Activated naive CD8-positive, alpha-beta T cell (primary cell): ENCODE measurements around the gene GPBAR1.
"Not testable (repeated sequence)": the region's sequence is repeated elsewhere in the genome, so short reads cannot be mapped to it uniquely, and the experiment has no call there.

Experiments
- H3K27ac Mint-ChIP-seq: one replicate; pipeline ENCODE4 v1.8.0; 2021; ENCODE audit warnings: mixed read lengths
- H3K27me3 Mint-ChIP-seq: one replicate; pipeline ENCODE4 v1.8.0; 2021; ENCODE audit warnings: mixed read lengths
- H3K36me3 Mint-ChIP-seq: one replicate; pipeline ENCODE4 v1.8.0; 2021; ENCODE audit warnings: mixed read lengths
- H3K4me1 Mint-ChIP-seq: one replicate; pipeline ENCODE4 v1.8.0; 2021; ENCODE audit warnings: low read depth, mixed read lengths
- H3K4me3 Mint-ChIP-seq: one replicate; pipeline ENCODE4 v1.8.0; 2021; ENCODE audit warnings: mild to moderate bottlenecking, mixed read lengths
- H3K9me3 Mint-ChIP-seq: one replicate; pipeline ENCODE4 v1.8.0; 2021; ENCODE audit warnings: low read depth, mixed read lengths

GPBAR1 gene

DNA sequence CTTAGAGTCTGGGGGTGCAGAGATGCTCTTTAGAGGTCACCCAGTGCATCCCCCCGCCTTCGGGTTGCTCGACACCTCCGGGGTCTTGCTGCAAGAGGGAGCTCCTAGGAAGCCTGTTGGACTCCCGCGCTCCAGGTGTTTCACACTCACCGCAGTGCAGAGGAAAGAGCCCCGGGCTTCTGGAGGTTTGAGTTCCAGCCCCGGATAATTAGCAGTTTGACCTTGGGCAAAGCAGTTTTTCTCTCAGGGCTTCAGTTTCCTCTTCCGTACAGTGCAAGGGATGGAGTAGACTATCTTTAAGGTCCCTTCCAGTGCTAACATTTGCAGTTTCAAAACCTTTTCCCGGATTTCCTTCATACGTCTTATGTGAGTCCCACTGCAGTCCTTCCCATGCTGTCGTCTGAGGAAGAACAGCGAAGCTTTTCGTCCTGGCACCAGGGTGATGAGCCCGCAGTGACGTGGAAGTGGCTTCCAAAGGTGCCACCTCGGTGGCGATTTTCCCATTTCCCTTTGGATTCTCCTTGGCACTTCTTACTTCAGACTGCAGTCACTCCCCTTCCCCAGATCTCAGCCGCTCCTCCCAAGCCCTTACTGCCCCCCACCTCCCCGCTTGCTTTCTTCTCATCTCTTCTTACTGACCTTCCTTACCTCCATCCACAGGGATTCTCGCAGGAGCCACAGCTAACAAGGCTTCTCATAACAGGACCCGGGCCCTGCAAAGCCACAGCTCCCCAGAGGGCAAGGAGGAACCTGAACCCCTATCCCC is 10.1 kb downstream of the GPBAR1 start:
- H3K4me3 Mint-ChIP-seq: peak overlapping the region; percentile 95
- H3K27me3 Mint-ChIP-seq: no peaks in the 10 kb centered on the region
- no peaks in the 10 kb centered on the region for H3K9me3 Mint-ChIP-seq
- H3K27ac Mint-ChIP-seq: peak overlapping the region; percentile 90
- peaks cover 6% of the 10 kb centered on the region for H3K36me3 Mint-ChIP-seq
- H3K4me1 Mint-ChIP-seq: peaks cover 44% of the 10 kb centered on the region

DNA sequence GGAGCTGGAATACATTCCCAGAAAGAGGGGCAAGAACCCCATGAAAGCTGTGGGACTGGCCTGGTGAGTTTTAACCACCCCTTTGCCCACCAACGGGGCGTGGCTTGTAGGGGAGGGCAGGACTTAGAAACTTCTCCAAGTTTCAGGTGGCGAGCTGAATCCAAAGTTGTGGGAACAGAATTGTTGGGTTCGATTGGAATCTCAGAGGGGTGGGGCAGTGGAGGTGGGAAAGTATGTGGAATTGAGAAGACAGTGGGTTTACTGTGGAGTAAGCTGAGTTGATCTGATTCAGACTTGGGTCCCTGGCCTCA is 10.6 kb downstream of the GPBAR1 start:
- Mint-ChIP-seq H3K27ac (peak overlapping the region; percentile 11), H3K4me3 (peak overlapping the region; percentile 95), H3K9me3 (no peaks in the 10 kb centered on the region), H3K27me3 (no peaks in the 10 kb centered on the region), H3K36me3 (peaks cover 6% of the 10 kb centered on the region), H3K4me1 (peaks cover 43% of the 10 kb centered on the region)

DNA sequence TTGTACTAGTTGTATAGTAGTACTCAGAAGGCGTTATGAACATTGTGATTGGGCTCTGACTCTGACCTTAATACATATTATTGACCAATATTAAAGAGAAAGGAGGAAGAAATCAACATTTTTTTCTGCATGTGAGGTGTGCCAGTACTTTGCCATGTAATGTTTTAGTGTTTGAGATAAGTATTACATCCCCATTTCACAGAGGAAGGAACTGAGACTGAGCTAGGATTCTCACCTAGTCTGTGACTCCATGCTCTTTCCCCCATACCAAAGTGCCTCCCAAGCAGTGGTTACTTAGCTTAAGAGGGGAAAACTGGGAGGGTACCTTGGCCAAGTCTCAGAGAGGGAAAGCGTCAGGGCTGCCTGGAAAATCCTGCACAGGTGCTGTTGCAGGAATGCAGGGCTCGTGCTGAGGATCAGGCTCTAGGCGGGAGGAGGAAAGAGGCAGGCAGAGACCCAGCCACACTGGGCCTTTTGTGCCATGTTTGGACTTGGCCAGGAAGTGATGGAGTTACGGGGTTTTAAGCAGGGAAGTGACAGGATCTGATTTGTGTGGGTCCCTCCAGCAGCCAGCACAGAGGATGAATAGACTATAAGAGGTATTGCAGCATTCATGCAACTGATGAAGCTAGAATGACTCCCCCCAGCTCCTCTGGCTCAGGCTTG is 11.2 kb downstream of the GPBAR1 start:
- Mint-ChIP-seq H3K27me3 (no peaks in the 10 kb centered on the region), H3K36me3 (peaks cover 6% of the 10 kb centered on the region), H3K9me3 (no peaks in the 10 kb centered on the region), H3K4me1 (peaks cover 43% of the 10 kb centered on the region), H3K27ac (peak overlapping the region; percentile 11), H3K4me3 (peak overlapping the region; percentile 95)

DNA sequence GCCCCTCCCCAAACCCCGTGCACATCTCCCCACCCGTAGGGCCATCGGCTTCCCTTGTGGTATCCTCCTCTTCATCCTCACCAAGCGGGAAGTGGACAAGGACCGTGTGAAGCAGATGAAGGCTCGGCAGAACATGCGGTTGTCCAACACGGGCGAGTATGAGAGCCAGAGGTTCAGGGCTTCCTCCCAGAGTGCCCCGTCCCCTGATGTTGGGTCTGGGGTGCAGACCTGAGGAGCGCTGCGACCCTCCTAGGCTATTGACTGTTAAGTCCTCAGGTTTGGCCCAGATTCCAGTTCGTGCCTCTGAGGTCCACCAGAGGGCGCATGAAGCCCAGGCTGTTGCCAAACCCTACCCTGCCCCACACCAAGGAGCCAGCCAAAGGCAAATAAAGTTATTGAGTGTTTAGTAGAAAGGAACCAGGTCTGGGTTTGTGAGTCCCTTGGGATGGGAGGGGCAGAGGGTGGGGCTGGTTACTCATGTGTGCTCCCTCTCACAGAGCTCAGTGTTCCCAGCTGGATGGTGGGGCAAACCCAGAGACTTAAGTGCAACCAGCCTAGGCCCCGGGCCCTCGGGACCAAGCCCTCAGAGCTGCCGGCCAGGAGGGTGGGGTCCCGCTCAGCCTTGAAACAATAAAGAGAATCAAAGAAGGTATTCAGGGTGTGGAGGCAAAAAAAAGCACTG is 11.9 kb downstream of the GPBAR1 start:
- Mint-ChIP-seq H3K4me1 (peaks cover 36% of the 10 kb centered on the region), H3K27me3 (no peaks in the 10 kb centered on the region), H3K36me3 (peaks cover 4% of the 10 kb centered on the region), H3K27ac (peak overlapping the region; percentile 28), H3K9me3 (no peaks in the 10 kb centered on the region), H3K4me3 (no peak overlapping the region)

DNA sequence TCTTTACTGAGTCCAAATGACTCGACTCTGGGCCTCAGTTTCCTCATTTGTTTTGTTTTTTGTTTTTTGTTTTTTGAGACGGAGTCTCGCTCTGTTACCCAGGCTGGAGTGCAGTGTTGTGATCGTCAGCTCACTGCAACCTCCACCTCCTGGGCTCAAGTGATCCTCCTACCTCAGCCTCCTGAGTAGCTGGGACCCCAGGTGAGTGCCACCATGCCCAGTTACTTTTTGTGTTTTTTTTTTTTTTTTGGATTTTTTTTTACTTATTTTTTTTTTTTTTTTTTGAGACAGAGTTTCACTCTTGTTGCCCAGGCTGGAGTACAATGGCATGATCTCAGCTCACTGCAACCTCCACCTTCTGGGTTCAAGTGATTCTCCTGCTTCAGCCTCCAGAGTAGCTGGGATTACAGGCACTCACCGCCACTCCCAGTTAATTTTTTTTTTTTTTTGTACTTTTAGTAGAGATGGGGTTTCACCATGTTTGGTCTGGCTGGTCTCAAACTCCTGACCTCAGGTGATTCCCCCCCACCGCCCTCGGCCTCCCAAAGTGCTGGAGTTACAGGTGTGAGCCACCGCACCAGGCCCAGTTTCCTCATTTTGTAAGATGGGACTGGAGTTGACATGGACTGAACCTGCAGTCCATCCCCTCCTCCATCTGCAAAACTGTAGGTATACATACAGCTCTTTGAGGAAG is 12.5 kb downstream of the GPBAR1 start:
- H3K27me3 Mint-ChIP-seq, H3K9me3 Mint-ChIP-seq, H3K36me3 Mint-ChIP-seq, H3K4me3 Mint-ChIP-seq: not testable (repeated sequence)
- Mint-ChIP-seq H3K4me1 (peaks cover 36% of the 10 kb centered on the region), H3K27ac (peak overlapping the region; percentile 34)

DNA sequence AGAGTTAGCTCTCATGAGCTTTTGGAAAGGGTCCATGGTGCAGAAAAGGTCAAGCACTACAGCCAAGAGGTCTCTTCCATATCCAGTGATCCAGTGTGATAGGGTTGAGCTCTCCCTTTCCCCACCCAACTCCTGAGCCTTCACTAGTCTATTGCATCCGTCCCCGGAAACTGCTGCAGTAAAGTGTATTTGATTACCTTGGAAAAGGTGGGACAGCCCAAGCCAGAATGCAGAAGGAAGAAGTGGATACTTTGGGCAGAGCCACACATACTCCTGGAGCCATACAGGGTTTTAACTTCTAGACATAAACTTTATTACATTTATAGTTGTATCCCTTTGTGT is 13.1 kb downstream of the GPBAR1 start:
- Mint-ChIP-seq H3K36me3 (peaks cover 4% of the 10 kb centered on the region), H3K4me1 (peaks cover 35% of the 10 kb centered on the region), H3K27ac (peak overlapping the region; percentile 34), H3K27me3 (no peaks in the 10 kb centered on the region), H3K9me3 (no peaks in the 10 kb centered on the region), H3K4me3 (no peak overlapping the region)

DNA sequence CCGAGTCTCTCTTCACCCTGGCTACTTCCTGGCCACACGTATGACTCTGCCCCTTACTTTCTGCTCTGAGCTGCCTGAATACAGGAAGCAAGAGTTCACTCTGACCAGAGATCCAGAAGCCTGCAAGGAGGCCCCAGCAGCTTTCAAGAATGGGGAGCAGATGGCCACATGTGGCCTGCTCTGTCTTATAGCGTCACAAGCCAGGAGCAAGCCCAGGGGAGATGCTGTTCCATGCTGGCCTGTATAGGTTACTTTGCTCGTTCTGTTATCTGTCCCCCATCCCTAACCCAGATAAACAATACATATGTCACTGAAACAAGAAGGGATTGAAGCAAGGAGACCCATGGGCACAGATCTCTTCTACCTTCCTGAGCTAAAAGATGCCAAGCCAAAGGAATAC is 13.8 kb downstream of the GPBAR1 start:
- Mint-ChIP-seq H3K27ac (peak overlapping the region; percentile 34), H3K9me3 (no peaks in the 10 kb centered on the region), H3K27me3 (no peaks in the 10 kb centered on the region), H3K4me1 (peaks cover 30% of the 10 kb centered on the region), H3K4me3 (no peak overlapping the region), H3K36me3 (no peaks in the 10 kb centered on the region)

DNA sequence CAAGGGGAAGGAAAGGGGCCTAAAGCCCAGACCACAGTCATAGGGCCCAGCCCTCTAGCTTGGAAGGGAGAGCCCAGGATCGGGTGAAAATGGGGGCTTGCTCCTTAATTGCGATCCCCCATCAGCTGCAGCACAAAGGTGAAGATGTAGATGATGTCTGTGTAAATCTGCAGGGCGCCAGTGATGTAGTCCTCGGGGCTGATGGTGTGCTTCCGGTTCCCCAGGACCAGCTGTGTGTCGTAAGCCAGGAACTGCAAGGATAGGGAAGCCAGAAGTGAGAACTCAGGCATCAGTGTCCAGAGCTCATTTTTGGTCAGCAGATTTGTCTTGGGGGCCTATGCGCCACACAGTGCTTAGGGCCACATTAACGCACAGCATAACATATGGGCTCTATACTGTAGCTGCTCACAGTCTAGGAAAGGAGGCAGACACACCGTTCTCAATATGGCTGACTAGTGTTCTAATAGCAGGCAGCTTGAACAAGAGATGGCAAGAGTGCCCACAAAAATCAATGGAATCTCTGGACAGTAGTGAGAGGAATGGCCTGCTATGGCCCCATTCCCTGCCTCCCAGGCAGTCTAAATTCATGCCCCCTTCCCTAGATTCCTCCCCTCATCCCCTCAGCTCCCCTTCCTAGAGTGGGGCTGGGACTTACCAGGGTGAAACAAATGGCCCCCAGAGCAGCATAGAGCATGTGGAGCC is 14.7 kb downstream of the GPBAR1 start:
- H3K4me3 Mint-ChIP-seq: no peak overlapping the region
- H3K27me3 Mint-ChIP-seq: no peaks in the 10 kb centered on the region
- H3K27ac Mint-ChIP-seq: peak overlapping the region; percentile 50
- peaks cover 25% of the 10 kb centered on the region for H3K4me1 Mint-ChIP-seq
- peaks cover 2% of the 10 kb centered on the region for H3K36me3 Mint-ChIP-seq
- H3K9me3 Mint-ChIP-seq: no peaks in the 10 kb centered on the region

DNA sequence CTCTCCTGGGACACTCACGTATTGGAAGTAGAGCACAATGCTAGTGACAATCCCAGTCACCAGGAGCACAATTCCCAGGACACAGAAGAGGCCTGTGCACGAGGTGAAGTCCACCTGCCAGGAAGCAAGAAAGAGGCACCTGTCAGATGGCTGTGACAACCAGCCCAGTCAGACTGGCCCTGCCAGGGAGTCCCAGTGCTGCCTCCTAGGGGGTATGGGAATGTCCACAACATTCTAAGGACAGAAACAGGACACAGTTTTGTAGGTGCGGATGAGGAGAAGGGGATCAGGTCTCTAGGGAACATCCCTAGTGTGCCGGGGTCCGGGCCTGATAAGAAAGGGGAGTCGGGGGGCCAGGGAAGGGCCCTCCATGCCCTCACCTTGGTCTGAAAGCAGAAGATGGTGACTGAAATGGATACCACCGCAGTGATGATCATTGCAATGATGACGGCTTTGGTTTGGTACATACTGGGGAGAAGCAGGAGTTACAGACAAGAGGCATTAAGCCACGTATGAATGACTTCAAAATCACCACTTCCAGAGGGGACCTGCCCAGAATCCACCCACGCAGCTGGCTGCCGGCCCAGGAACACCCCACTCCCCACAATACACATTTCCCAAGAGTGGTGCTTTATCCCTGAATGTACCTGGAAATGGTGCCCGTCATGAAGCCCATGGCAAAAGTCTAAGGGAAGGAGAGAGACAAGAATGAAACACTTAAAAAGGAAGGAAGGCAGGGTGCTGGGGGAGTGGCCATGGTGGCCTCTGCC is 16.4 kb downstream of the GPBAR1 start:
- Mint-ChIP-seq H3K27me3 (no peaks in the 10 kb centered on the region), H3K36me3 (peaks cover 2% of the 10 kb centered on the region), H3K4me3 (no peak overlapping the region), H3K9me3 (no peaks in the 10 kb centered on the region), H3K4me1 (peaks cover 13% of the 10 kb centered on the region), H3K27ac (peak overlapping the region; percentile 50)

DNA sequence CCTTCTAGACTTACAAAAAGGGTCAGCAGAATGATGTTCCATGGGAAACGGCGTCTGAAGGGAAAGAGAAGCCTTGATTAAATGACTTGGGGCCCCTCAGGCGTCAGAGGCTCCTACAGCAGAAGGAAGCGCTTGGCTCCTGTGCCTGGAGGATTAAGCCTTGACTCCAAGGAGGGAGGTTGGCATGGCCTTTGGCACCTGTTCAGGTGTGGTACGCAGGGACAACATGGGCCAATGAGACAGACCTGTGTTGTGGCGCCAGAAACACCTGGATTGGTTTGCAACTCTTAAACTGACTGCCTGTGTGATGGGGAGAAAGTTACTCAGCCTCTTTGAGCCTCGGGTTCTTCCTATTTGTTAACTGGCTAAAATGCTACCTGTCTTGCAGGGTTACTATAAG is 17.1 kb downstream of the GPBAR1 start:
- no peak overlapping the region for H3K27ac Mint-ChIP-seq
- no peaks in the 10 kb centered on the region for H3K9me3 Mint-ChIP-seq
- H3K27me3 Mint-ChIP-seq: no peaks in the 10 kb centered on the region
- H3K36me3 Mint-ChIP-seq: peaks cover 2% of the 10 kb centered on the region
- H3K4me3 Mint-ChIP-seq: no peak overlapping the region
- H3K4me1 Mint-ChIP-seq: peaks cover 14% of the 10 kb centered on the region

DNA sequence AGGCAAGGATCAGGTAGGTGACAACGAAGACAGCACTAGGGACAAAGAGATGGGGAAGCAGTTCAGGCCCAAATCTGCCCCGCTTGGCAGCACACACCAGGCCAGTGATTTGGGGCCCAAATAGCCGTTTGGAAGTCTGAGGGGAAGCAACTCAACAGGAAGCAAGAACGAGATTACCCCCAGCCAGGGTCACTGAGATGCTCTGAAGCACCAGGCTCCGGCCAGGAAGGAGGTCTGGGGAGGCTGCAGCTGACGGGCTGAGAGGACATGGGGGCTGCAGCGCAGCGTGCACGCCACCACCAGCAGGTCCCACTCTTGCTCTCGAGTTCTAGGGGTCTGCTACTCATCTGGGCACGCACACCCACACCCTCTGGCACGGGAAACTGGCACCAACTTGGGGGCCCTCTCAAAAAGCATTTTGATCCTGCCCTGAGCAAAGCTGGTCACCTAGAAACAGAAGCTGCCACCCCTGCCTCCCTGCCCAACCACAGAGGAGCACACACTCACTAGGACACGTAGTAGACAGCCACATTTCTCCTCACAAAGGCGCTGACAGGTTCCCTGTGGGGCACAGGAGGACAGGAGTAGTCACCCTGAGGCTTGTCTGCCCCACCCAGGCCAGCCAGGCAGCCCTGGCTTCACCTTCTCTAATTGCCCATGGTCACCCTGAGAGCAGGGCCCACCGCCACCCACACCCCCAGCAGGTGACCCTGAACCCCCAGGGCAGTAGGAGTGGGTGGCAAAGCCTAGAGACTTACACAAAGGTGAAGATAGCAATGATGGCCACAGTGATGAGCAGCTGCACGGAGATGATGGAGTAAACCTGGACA is 17.9 kb downstream of the GPBAR1 start:
- Mint-ChIP-seq H3K4me1 (peaks cover 18% of the 10 kb centered on the region), H3K9me3 (no peaks in the 10 kb centered on the region), H3K4me3 (no peak overlapping the region), H3K36me3 (peaks cover 2% of the 10 kb centered on the region), H3K27me3 (no peaks in the 10 kb centered on the region), H3K27ac (peak overlapping the region; percentile 16)

DNA sequence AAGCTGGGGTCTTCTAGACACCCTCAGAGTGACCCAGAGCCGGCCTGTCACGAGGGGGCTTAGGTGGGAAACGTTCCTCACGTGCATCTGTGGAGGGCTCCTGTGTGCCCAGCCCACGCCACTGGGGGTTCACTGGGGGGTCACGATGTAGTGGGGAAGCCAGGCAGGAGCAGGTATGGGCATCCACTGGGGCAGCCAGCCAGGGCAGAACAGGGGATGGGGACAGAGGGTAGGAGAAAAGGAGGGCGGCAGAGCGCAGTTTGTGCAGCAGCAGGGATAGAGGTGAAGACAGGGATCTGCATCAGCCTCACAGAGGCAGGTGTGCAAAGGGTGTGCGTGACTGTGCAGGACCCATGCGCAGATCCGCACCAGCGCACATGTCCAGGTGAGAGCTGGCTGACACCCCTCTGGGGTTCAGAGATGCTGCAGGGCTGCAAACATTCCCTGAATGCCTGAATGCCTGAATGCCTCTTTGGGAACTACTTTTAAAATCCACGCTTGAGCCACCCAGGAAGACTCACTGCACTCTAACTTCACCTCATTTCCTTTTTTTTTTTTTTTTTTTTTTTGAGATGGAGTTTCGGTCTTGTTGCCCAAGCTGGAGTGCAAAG is 19.6 kb downstream of the GPBAR1 start:
- no peaks in the 10 kb centered on the region for H3K27me3 Mint-ChIP-seq
- H3K4me3 Mint-ChIP-seq: no peak overlapping the region
- no peaks in the 10 kb centered on the region for H3K9me3 Mint-ChIP-seq
- peaks cover 30% of the 10 kb centered on the region for H3K4me1 Mint-ChIP-seq
- peak overlapping the region; percentile 68 for H3K27ac Mint-ChIP-seq
- H3K36me3 Mint-ChIP-seq: peaks cover 2% of the 10 kb centered on the region

DNA sequence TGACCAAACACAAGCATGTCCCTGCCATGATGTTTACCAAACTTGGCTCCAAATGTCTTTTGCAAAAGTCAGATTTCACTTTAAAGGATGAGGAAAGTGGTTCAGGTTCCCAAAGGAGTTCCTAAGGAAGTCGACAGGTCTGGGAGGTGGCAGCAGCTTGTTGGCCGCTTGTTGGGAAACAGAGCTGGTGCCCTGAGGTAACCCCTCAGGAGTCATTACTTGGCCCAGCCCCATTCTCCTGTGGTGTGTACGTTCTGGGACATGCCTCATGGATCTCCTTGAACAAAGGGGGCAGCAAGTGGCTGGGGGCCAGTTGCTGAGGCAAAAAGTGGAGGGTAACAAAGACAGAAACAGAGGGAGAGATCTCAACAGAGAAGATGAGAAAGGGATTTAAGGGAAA is 20.6 kb downstream of the GPBAR1 start:
- Mint-ChIP-seq H3K4me1 (peaks cover 41% of the 10 kb centered on the region), H3K36me3 (peaks cover 2% of the 10 kb centered on the region), H3K27ac (peak overlapping the region; percentile 90), H3K27me3 (no peaks in the 10 kb centered on the region), H3K9me3 (no peaks in the 10 kb centered on the region), H3K4me3 (no peak overlapping the region)
